HEK293 (cell line): ENCODE measurements around the gene PFDN1.
A peak's percentile ranks its signal among the peaks of the same experiment; 100 is the strongest.

Experiments
- CTCF ChIA-PET: fragments of 350-600 bp; formaldehyde crosslinking; extraction: SDS; loops from one replicate; lab custom pipeline; 2021; ENCODE audit warnings: antibody characterized with exemption; lab: Yijun Ruan, JAX
- POLR2A ChIA-PET: fragments of 300-600 bp; formaldehyde crosslinking; extraction: SDS; loops from one replicate; lab custom pipeline; 2020; ENCODE audit warnings: antibody characterized with exemption, inconsistent platforms; lab: Yijun Ruan, JAX
- H3K27ac ChIP-seq: fragments of 200-500 bp; sonication (Bioruptor generic); 2 replicates; pipeline ENCODE4 v1.5.1; 2014; ENCODE audit warnings: low read depth, low read length, control low read depth, inconsistent platforms; ENCODE audit errors: extremely low read depth
- H3K36me3 ChIP-seq, 2 experiments: fragments of 200-500 bp in 1 of 2; sonication (Bioruptor generic) in 1 of 2; 1 replicate in 1 of 2; 2 replicates in 1 of 2; pipeline ENCODE4 v1.5.1; 2014 to 2017; ENCODE audit warnings: inconsistent platforms in 2 of 2, low read length in 2 of 2; ENCODE audit not compliant: control insufficient read depth in 2 of 2, insufficient read depth in 1 of 2
- H3K4me1 ChIP-seq: fragments of 200-500 bp; sonication (Bioruptor generic); 2 replicates; pipeline ENCODE4 v1.5.1; 2014; ENCODE audit warnings: mild to moderate bottlenecking, low read length, inconsistent platforms; ENCODE audit not compliant: control insufficient read depth, insufficient read depth
- H3K4me3 ChIP-seq: 2 replicates; pipeline ENCODE4 v1.5.1; 2011; ENCODE audit warnings: low read depth, mild to moderate bottlenecking, control low read depth, low read length, moderate library complexity
- H3K9me3 ChIP-seq: fragments of 200-500 bp; sonication (Bioruptor generic); 2 replicates; pipeline ENCODE4 v1.5.1; 2014; ENCODE audit warnings: low read depth, low read length, inconsistent platforms; ENCODE audit not compliant: control insufficient read depth, insufficient read depth
- HIC1 ChIP-seq: fragments of 450-650 bp; formaldehyde crosslinking; IDR thresholded peaks from 2 replicates; pipeline ENCODE4 v1.5.1; 2016; ENCODE audit warnings: missing biosample characterization, missing genetic modification characterization
- HOXC10 ChIP-seq: sonication (generic); formaldehyde crosslinking; IDR thresholded peaks from 2 replicates; pipeline ENCODE4 v1.8.1; 2023; ENCODE audit warnings: mild to moderate bottlenecking, missing genetic modification reagents
- PRDM10 ChIP-seq: fragments of 450-650 bp; formaldehyde crosslinking; IDR thresholded peaks from 2 replicates; pipeline ENCODE4 v1.5.1; 2016; ENCODE audit warnings: missing biosample characterization, missing genetic modification characterization
- PRDM6 ChIP-seq: fragments of 450-650 bp; formaldehyde crosslinking; IDR thresholded peaks from 2 replicates; pipeline ENCODE4 v1.5.1; 2017; ENCODE audit warnings: missing biosample characterization, missing genetic modification characterization
- RBAK ChIP-seq: fragments of 450-650 bp; formaldehyde crosslinking; IDR thresholded peaks from 2 replicates; pipeline ENCODE4 v1.5.1; 2016; ENCODE audit warnings: missing biosample characterization, missing genetic modification characterization
- TCF7L2 ChIP-seq: IDR thresholded peaks from 2 replicates; pipeline ENCODE4 v1.6.1; 2011; ENCODE audit warnings: low read depth, mild to moderate bottlenecking, inconsistent platforms, low read length, moderate library complexity, borderline replicate concordance
- WT1 ChIP-seq: fragments of 450-650 bp; formaldehyde crosslinking; IDR thresholded peaks from 2 replicates; pipeline ENCODE4 v1.5.1; 2016; ENCODE audit warnings: missing biosample characterization, missing genetic modification characterization
- ZFP69B ChIP-seq: fragments of 450-650 bp; formaldehyde crosslinking; IDR thresholded peaks from 2 replicates; pipeline ENCODE4 v1.5.1; 2016; ENCODE audit warnings: missing biosample characterization, missing genetic modification characterization
- ZNF324 ChIP-seq: fragments of 450-650 bp; formaldehyde crosslinking; IDR thresholded peaks from 2 replicates; pipeline ENCODE4 v1.5.1; 2016; ENCODE audit warnings: missing biosample characterization, missing genetic modification characterization
- ZNF366 ChIP-seq: fragments of 450-650 bp; formaldehyde crosslinking; conservative IDR thresholded peaks from 2 replicates; pipeline ENCODE4 v1.5.1; 2016; ENCODE audit warnings: missing biosample characterization, missing genetic modification characterization
- ZNF544 ChIP-seq: fragments of 450-650 bp; formaldehyde crosslinking; IDR thresholded peaks from 2 replicates; pipeline ENCODE4 v1.5.0; 2017; ENCODE audit warnings: missing biosample characterization, missing genetic modification characterization
- ZNF704 ChIP-seq: fragments of 450-650 bp; formaldehyde crosslinking; IDR thresholded peaks from 2 replicates; pipeline ENCODE4 v1.5.1; 2016; ENCODE audit warnings: missing biosample characterization, missing genetic modification characterization
- ZNF776 ChIP-seq: fragments of 450-650 bp; formaldehyde crosslinking; IDR thresholded peaks from 2 replicates; pipeline ENCODE4 v1.5.0; 2017; ENCODE audit warnings: missing biosample characterization, missing genetic modification characterization, borderline replicate concordance
- ZSCAN18 ChIP-seq: fragments of 450-650 bp; formaldehyde crosslinking; IDR thresholded peaks from 2 replicates; pipeline ENCODE4 v1.5.1; 2016; ENCODE audit warnings: missing biosample characterization, missing genetic modification characterization

The PFDN1 gene

GRCh38 chr5:140219068-140219991, 83.6 kb downstream of the PFDN1 start (continued):
- TF ChIP-seq PRDM6 (tag by site-specific recombination) (peak; percentile 58; the same call in 1 of the 2 replicates), PRDM10 (tag by site-specific recombination) (peak; percentile 45; the same call in 1 of the 2 replicates)

- Histone ChIP-seq H3K4me1 (peaks cover 22% of the 10 kb centered on the region), H3K36me3 (no peaks in the 10 kb centered on the region), H3K27ac (no peak overlapping the region), H3K4me3 (no peak overlapping the region), H3K9me3 (no peaks in the 10 kb centered on the region)
- CTCF ChIA-PET: interaction anchor here (0.5 to 1.5 kb wide), 6 partner anchors 15 to 557 kb away, joined by 3 to 5 read pairs (median 4); no protein-coding TSS in a partner anchor
- POLR2A ChIA-PET: interaction anchor here (1.3 kb wide), 1 partner anchor 183 kb away, joined by 3 read pairs; no protein-coding TSS in a partner anchor
- TF ChIP-seq TCF7L2: no peak
- TF ChIP-seq PRDM10 (tag by site-specific recombination): no peak
- no peak for TF ChIP-seq WT1
- no peak for TF ChIP-seq HIC1 (tag by site-specific recombination)
- TF ChIP-seq HOXC10 (CRISPR knock-in tag): no peak
- TF ChIP-seq RBAK (tag by site-specific recombination): no peak
- no peak for TF ChIP-seq ZSCAN18 (tag by site-specific recombination)
- TF ChIP-seq ZNF776 (tag by site-specific recombination): no peak
- TF ChIP-seq ZNF704: no peak
- TF ChIP-seq ZFP69B (tag by site-specific recombination): no peak
- TF ChIP-seq ZNF544 (tag by site-specific recombination): no peak
- no peak for TF ChIP-seq ZNF366
- TF ChIP-seq ZNF324: no peak
- TF ChIP-seq, all 188 proteins: peak for 0
Observed at GRCh38 chr5:140217299-140218026, 85.4 kb downstream of the PFDN1 start.
